Ishikawa (cell line): ENCODE measurements around the gene BCAT1.

Source experiments
- CEBPB ChIP-seq: IDR thresholded peaks from 2 replicates; pipeline ENCODE4 v1.6.1; 2012
- CREB1 ChIP-seq: IDR thresholded peaks from 2 replicates; pipeline ENCODE4 v1.6.1; 2012; ENCODE audit warnings: low read depth
- EGR1 ChIP-seq: IDR thresholded peaks from 2 replicates; pipeline ENCODE4 v1.6.1; 2012
- EP300 ChIP-seq: IDR thresholded peaks from 2 replicates; pipeline ENCODE4 v1.6.1; 2012; ENCODE audit warnings: borderline replicate concordance
- FOXM1 ChIP-seq: IDR thresholded peaks from 2 replicates; pipeline ENCODE4 v1.6.1; 2012; ENCODE audit warnings: low read depth, borderline replicate concordance
- NFIC ChIP-seq: IDR thresholded peaks from 2 replicates; pipeline ENCODE4 v1.6.1; 2012
- RAD21 ChIP-seq: IDR thresholded peaks from 2 replicates; pipeline ENCODE4 v1.6.1; 2012; ENCODE audit warnings: low read depth
- TAF1 ChIP-seq: IDR thresholded peaks from 2 replicates; pipeline ENCODE4 v1.6.1; 2012; ENCODE audit warnings: low read depth, mild to moderate bottlenecking
- TCF12 ChIP-seq: IDR thresholded peaks from 2 replicates; pipeline ENCODE4 v1.6.1; 2012; ENCODE audit warnings: low read depth
- TEAD4 ChIP-seq: IDR thresholded peaks from 2 replicates; pipeline ENCODE4 v1.6.1; 2012
- YY1 ChIP-seq: IDR thresholded peaks from 2 replicates; pipeline ENCODE4 v1.6.1; 2012; ENCODE audit warnings: low read depth
- ZBTB7A ChIP-seq: IDR thresholded peaks from 2 replicates; pipeline ENCODE4 v1.6.1; 2012; ENCODE audit warnings: low read depth
- TF ChIP-seq, protein P1 (sequence below): IDR thresholded peaks from 2 replicates; pipeline ENCODE4 v1.6.1; 2012; ENCODE audit warnings: low read depth, mild to moderate bottlenecking
- TF ChIP-seq, protein P2 (sequence below): IDR thresholded peaks from 2 replicates; pipeline ENCODE4 v1.6.1; 2012
- TF ChIP-seq, protein P3 (sequence below): IDR thresholded peaks from 2 replicates; pipeline ENCODE4 v1.6.1; 2012

The BCAT1 gene

DNA sequence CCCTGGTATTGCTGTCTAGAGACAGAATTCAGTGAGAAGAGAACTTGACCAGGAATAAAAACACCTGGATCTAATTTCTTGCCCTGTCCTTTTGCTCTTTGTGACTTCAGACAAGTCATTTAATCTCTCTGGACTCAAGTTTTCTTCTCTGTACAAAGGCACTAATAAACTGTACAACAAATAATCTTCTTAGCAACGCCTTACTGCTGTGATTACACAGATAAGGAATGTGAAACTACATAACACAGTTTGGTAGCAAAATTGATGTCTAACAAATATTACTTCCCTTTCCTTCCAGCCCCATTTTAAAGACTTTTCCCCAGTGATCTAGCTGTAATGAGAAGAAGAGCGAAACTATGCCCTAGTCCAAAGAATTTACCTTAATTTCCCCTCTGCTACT lies 69.3 kb downstream of the BCAT1 start:
- no peak for TF ChIP-seq ZBTB7A
- TF ChIP-seq, protein P1, sequence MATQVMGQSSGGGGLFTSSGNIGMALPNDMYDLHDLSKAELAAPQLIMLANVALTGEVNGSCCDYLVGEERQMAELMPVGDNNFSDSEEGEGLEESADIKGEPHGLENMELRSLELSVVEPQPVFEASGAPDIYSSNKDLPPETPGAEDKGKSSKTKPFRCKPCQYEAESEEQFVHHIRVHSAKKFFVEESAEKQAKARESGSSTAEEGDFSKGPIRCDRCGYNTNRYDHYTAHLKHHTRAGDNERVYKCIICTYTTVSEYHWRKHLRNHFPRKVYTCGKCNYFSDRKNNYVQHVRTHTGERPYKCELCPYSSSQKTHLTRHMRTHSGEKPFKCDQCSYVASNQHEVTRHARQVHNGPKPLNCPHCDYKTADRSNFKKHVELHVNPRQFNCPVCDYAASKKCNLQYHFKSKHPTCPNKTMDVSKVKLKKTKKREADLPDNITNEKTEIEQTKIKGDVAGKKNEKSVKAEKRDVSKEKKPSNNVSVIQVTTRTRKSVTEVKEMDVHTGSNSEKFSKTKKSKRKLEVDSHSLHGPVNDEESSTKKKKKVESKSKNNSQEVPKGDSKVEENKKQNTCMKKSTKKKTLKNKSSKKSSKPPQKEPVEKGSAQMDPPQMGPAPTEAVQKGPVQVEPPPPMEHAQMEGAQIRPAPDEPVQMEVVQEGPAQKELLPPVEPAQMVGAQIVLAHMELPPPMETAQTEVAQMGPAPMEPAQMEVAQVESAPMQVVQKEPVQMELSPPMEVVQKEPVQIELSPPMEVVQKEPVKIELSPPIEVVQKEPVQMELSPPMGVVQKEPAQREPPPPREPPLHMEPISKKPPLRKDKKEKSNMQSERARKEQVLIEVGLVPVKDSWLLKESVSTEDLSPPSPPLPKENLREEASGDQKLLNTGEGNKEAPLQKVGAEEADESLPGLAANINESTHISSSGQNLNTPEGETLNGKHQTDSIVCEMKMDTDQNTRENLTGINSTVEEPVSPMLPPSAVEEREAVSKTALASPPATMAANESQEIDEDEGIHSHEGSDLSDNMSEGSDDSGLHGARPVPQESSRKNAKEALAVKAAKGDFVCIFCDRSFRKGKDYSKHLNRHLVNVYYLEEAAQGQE, result no peak
- no peak for TF ChIP-seq TCF12
- TF ChIP-seq RAD21, result no peak
- TF ChIP-seq FOXM1, result no peak
- TF ChIP-seq EP300, result no peak
- no peak for TF ChIP-seq CREB1

DNA sequence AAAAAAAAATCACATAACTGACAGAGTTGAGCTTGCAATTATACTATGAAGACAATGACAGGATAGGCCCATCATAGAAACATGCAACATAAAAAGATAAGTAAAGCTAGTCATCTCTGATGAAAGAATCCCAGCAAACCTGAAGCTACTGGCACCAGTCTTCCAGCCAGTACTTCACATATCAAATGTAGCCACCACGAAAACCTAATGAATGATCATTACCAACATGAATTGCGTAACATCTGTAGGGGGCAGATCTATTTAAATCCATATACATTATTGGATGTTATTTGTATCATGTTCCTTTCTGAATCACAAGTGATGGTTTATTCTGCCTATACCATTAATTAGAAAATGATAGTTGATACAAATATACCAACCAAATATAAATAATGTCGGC lies 73.9 kb downstream of the BCAT1 start:
- peak; percentile 44; the same call in 1 of the 2 replicates for TF ChIP-seq CEBPB
- TF ChIP-seq, protein P1, result no peak

DNA sequence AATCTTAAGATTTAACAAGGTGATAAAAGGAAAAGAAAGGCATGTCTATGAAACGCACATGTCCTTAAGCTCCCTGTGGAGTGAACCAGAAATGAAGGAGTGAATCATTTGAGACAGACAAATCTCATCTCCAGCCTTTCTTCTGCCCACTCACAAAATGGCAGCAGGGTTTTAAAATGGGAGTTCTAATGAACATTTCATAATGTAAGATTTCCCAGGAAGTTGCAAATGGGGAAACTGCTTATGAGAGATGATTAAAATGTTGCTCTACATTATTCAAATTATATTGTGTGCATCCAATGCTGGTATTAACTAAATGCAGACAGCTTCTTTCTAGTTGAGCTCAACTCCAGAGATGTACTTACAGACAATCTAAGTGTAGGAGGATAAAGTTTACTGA lies 76.7 kb downstream of the BCAT1 start:
- TF ChIP-seq EGR1, result no peak
- TF ChIP-seq, protein P2, sequence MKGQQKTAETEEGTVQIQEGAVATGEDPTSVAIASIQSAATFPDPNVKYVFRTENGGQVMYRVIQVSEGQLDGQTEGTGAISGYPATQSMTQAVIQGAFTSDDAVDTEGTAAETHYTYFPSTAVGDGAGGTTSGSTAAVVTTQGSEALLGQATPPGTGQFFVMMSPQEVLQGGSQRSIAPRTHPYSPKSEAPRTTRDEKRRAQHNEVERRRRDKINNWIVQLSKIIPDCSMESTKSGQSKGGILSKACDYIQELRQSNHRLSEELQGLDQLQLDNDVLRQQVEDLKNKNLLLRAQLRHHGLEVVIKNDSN, result no peak
- no peak for TF ChIP-seq CREB1
- TF ChIP-seq, protein P1, result no peak
- TF ChIP-seq TEAD4, result no peak
- TF ChIP-seq FOXM1, result no peak
- no peak for TF ChIP-seq RAD21

DNA sequence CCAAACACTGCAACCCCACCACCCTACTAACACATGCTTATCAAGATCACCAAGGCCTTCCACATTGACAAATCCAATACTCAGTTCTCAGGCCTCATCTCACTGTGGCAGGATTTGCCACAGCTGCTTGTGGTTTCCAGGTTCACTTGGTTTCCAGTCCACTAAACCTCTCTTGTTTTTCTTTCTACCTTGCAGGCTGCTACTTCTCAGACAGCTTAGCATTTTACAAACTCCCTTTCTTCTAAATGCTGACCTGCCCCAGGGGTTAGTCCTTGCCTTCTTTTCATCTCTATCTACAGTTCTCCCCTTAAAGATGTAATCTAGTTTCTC lies 84.1 kb downstream of the BCAT1 start:
- no peak for TF ChIP-seq EP300
- no peak for TF ChIP-seq TCF12
- TF ChIP-seq CEBPB, result no peak
- no peak for TF ChIP-seq FOXM1
- TF ChIP-seq, protein P2, result no peak
- TF ChIP-seq CREB1, result no peak
- TF ChIP-seq, protein P1, result no peak
- TF ChIP-seq, protein P3, sequence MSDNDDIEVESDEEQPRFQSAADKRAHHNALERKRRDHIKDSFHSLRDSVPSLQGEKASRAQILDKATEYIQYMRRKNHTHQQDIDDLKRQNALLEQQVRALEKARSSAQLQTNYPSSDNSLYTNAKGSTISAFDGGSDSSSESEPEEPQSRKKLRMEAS, result no peak
- TF ChIP-seq RAD21, result no peak
- no peak for TF ChIP-seq NFIC
- no peak for TF ChIP-seq ZBTB7A
- TF ChIP-seq EGR1, result no peak
- no peak for TF ChIP-seq YY1
- TF ChIP-seq TAF1, result no peak
- no peak for TF ChIP-seq TEAD4
